DMS 273 treated with DMSO at 0.1 percent for 48 hours (cell line): Measurements from ENCODE around the gene SCIN.

Experiments used
- DNase-seq: peaks from one replicate; lab custom pipeline; 2025; lab: John Stamatoyannopoulos, UW

Gene SCIN

GRCh38 chr7:12567015-12567414 lies 3.5 kb upstream of the SCIN start:
- DNase-seq, result no peak

GRCh38 chr7:12569673-12570072 lies 847 bp upstream of the SCIN start:
- DNase-seq, result no peak

GRCh38 chr7:12570168-12570533 lies 369 bp upstream of the SCIN start:
- no peak for DNase-seq

GRCh38 chr7:12571691-12572090 lies 1.2 kb downstream of the SCIN start:
- no peak for DNase-seq

- no peak for DNase-seq
Measured at GRCh38 chr7:12572941-12573575, 2.5 kb downstream of the SCIN start.

- no peak for DNase-seq
Measured at GRCh38 chr7:12573885-12574284, 3.4 kb downstream of the SCIN start.

GRCh38 chr7:12578930-12579640 lies 8.6 kb downstream of the SCIN start:
- no peak for DNase-seq

- no peak for DNase-seq
Measured at GRCh38 chr7:12581897-12582296, 11.4 kb downstream of the SCIN start.

- no peak for DNase-seq
Measured at GRCh38 chr7:12582362-12582761, 11.8 kb downstream of the SCIN start.

- no peak for DNase-seq
Measured at GRCh38 chr7:12583176-12583575, 12.7 kb downstream of the SCIN start.

- DNase-seq, result no peak
Measured at GRCh38 chr7:12583922-12584321, 13.4 kb downstream of the SCIN start.

- no peak for DNase-seq
Measured at GRCh38 chr7:12584930-12585329, 14.4 kb downstream of the SCIN start.

- no peak for DNase-seq
Measured at GRCh38 chr7:12586271-12586670, 15.8 kb downstream of the SCIN start.

- DNase-seq, result no peak
Measured at GRCh38 chr7:12588259-12588904, 17.9 kb downstream of the SCIN start.

- no peak for DNase-seq
Measured at GRCh38 chr7:12590559-12590958, 20.0 kb downstream of the SCIN start.

- DNase-seq, result no peak
Measured at GRCh38 chr7:12594122-12594897, 23.8 kb downstream of the SCIN start.

- DNase-seq, result no peak
Measured at GRCh38 chr7:12595148-12595547, 24.6 kb downstream of the SCIN start.

- no peak for DNase-seq
Measured at GRCh38 chr7:12596225-12596790, 25.8 kb downstream of the SCIN start.

- DNase-seq, result no peak
Measured at GRCh38 chr7:12601302-12601869, 30.9 kb downstream of the SCIN start.

GRCh38 chr7:12607134-12607533 lies 36.6 kb downstream of the SCIN start:
- no peak for DNase-seq

- DNase-seq, result no peak
Measured at GRCh38 chr7:12609561-12609960, 39.0 kb downstream of the SCIN start.

GRCh38 chr7:12610899-12611298 lies 40.4 kb downstream of the SCIN start:
- no peak for DNase-seq
